GM18951 (cell line): Measurements from ENCODE around the gene NCKIPSD.
A peak's percentile ranks its signal among the peaks of the same experiment; 100 is the strongest.

Experiments
- POLR2A ChIP-seq: IDR thresholded peaks from 4 replicates; pipeline ENCODE4 v1.6.1; 2011; ENCODE audit warnings: mild to moderate bottlenecking; ENCODE audit not compliant: insufficient read length, insufficient read depth; ENCODE audit errors: extremely low read depth
- in situ Hi-C: fragments of 300-500 bp; cut with MboI; formaldehyde crosslinking; loops from one replicate; pipeline ENCODE4 v1.12.0; 2022; ENCODE audit warnings: low sequenced_read_pairs, mixed read lengths, inconsistent platforms; ENCODE audit not compliant: unreplicated experiment

The NCKIPSD gene

DNA sequence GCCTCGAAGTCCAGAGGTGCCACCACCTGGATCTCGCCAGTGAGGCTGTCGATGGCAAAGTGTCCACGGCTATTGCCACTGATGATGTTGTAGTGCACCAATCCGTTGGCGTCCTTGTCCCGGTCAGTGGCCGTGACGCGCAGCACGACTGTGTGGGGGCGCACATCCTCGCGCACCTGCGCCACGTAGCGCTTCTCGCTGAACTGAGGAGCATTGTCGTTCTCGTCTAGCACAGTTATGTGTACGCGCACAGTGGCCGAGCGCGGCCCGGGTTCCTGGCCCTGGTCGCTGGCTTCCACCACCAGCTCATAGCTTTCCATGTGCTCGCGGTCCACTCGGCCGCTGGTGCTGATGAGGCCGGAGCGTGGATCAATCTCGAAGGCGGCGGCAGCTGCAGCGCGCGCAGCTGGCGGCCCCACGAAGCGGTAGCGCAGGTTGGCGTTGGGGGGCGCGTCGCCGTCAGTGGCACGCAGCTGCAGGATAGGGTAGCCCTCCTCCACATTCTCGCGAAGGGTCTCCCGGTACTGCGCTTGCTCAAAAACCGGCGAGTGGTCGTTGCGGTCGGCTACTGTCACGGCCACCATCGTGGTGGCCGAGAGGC is 24.8 kb downstream of the NCKIPSD start:
- in situ Hi-C loops = no loop called here
- TF ChIP-seq POLR2A = no peak

DNA sequence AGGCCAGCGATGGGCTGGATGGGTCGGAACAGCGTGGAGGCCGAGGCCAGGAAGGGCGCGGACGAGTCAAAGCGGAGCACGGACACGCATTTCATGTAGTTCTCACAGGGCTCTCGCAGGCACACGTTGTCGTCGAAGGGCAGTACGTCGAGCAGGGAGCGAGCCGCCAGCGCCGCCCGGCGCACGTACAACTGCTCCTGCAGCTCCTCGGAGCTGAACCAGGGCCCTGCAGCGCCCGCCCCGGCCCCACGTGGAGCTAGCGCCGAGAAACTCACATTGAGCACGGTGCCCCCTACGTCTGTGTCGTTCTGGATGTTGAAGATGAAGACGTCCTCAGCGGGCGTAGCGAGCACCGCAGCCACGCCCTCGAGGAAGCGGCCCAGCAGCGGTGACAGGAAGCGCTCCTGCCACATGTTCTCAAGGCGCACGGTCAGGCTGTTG is 28.9 kb downstream of the NCKIPSD start:
- no peak for TF ChIP-seq POLR2A
- in situ Hi-C loops = no loop called here

DNA sequence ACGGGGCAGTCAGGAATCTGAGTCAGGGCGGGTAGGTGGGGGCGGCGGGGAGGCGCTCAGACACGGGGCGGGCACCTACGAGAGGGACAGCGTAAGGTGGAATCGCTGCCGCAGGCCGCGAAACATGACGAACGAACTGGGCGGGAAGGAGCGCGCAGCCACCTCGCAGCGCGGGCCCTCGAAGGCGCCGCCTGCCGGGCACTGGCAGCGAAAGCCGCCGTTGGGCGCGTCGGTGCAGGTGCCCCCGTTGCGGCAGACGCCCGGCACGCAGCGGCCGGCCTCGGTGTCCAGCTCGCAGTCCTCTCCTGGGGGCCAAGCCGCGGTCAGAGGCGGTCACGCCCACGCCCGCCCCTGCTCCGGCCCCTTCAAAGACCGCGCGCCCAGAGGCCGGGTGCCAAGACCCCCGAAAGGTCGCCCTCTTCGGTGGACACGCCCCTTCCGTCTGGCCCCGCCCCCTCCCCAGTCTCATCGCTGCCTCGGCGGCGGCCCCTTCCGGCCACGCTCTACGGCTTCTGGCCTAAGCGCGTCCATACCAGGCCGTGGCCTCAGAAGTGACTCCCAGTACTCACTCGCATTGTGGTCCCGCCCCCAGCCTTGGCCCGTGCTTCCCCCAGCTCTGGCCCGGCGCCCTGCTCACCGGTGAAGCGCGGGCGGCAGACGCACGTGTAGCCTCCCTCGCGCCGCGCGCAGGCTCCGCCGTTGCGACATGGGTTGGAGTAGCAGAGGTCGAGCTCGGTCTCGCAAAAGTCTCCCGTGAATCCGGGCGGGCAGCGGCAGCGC is 29.5 kb downstream of the NCKIPSD start:
- peak; percentile 32 for TF ChIP-seq POLR2A

DNA sequence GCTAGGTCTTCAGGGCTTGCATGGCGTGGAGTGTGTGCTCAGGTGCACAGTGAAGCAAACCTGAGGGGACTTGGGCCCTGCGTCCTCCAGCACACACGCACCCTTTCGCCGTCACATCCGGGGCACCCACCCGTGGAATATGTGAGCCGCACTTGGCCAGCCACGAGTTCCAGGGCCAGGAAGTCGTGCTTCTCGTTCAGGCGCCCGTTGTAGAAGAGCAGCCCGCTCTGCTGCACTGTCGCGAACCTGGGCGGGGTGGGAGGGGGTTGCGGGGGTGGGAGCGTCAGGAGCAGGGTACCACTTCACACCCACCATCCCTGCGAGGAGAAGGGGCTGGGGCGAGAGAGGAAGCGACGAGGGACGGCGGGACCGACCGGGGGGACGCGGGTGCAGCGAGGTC is 30.1 kb downstream of the NCKIPSD start:
- in situ Hi-C loops = no loop called here
- no peak for TF ChIP-seq POLR2A

More for the DNA sequence above, 29.5 kb downstream of the NCKIPSD start:
- in situ Hi-C loops = no loop called here

DNA sequence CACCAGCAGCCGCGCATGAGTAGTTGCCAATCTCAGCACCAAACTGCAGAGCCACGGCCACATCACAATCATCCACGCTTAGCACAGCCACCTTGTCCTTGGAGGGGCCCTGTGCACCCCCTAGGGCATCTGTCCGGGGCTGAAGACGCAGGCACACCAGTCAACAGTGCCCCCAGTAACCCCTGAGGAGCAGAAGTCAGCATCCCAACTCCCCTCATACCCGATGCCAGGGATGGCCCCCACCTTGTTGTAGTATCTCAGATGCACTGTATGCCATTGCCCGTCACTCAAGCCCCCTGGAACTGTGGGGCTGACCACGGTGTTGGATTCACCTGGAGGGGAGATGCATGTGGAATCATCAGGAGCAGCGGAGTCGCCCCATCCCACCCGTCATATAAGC is 30.7 kb downstream of the NCKIPSD start:
- TF ChIP-seq POLR2A = no peak
- in situ Hi-C loops = no loop called here

DNA sequence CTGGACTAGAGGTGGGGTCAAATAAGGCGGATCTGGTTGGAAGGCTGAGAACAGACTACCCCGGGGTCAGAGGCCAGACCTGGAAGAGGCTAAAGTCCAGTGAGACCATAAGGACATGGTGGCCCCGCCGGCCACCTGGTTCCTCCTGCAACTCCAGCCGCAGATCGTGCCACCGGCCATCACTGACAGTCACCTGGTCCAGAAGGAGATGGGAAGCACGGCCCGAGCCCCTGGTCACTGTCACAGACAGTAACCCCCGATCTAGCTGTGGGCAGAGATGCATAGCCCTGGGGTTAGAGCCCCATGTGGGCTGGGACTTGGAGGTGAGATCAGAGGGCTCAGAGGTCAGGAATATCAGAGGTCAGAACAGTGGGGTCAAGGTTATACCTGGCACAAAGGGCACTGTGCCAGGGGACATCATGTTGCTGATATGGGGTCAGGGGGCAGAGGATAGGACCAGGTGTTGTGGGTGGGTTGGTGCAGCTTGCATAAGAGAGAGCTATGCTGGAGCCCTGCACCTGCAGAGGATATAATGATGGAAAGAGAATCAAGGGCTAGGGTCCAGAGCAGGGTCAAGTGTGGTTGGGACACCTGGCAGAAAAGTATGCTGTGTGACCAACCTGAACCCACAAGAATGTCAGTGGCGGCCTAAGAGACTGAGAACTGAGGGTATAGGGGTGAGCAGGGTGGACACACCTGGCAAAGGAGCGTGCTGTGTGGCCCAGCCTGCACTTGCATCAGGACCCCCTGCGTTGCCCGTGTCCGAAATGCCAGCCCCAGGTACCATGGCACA is 32.6 kb downstream of the NCKIPSD start:
- in situ Hi-C loops = no loop called here
- no peak for TF ChIP-seq POLR2A

DNA sequence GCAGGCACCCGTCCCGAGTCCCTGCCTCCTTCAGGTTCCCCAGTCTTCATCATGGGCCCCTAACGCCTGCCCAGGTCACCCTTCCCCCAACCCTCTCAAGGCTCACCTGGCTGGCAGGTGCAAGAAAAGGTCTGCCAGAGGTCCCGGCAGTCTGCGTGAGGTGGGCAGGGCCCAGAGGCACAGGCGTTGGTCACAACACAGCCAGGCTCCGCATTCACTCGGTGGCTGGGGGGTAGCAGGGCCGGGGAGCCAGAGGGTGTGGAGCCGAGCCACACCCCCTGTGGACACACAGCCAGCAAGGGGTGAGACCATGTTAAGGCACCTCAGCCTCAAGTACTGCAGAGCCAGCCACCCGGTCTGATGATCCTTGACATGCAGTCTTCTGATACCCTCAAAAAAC is 33.9 kb downstream of the NCKIPSD start:
- no peak for TF ChIP-seq POLR2A
- in situ Hi-C loops = no loop called here

DNA sequence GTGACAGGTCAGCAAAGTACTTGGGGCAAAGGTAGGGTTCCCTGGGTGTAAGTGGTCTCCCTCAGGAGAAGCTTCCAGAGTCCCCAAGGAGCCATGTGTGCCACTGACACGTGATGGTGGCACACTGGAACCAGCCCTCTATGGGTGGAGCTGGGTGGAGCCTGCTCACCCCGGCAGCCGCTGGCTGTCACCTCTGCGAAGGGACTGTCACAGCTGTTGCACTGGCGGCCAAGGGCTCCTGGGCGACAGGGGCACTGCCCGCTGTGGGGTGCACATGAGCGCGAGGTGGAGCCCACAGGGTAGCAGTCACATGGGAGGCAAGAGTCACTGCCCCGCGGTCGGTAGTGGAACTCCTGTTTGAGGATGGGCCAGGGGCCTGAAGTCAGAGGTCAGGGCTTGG is 35.0 kb downstream of the NCKIPSD start:
- in situ Hi-C loops = no loop called here
- no peak for TF ChIP-seq POLR2A

DNA sequence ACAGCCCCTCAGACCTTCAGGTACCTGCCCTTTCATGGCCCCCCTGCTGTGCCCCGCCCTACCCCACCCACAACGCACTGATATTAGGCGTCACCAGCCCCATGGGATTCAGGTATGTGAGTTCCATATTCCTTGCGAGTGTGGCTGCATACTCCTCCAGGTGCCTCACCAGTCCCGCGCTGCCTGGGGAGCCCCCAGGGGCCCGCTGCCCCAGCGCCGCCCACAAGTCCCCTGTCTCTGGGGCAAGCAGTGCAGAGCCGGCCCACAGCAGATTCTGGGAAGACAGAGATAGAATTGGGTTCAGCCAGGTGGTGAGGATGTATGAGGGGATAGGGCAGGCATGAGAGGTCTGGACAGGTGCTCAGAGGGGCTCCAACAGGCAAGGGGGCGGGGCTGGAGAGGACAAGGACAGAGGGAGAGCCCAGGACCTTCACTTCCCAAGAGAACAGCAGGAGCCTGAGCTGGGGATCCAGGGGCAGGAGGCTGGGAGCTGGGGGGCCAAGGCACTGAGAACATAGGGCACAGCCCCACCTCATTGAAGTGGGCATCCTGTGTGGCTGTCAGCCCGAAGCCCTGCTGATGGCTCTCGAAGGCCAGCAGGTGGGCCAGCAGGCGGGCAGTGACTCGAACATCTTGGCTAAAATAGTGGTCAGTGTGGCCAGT is 37.4 kb downstream of the NCKIPSD start:
- in situ Hi-C loops = no loop called here
- no peak for TF ChIP-seq POLR2A

DNA sequence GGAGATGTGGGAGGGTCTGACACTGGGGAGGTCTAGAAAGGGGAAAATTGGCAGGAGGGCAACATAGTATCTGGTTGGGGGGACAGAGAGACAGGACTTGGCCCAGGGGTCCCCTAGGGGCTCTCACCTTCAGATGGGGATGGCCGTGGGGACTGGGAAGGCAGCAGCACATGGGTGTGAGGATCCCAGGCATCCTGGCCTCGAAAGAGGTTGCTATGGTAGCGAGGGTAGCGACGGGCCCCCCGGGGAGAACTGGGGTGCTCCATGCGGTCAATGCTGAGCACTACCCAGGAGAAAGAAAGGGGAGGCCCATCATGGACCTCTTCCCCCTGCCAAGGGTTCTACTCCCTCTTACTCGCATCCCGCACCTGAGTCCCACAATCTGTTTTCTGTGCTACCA is 38.0 kb downstream of the NCKIPSD start:
- no peak for TF ChIP-seq POLR2A
- in situ Hi-C loops = no loop called here

DNA sequence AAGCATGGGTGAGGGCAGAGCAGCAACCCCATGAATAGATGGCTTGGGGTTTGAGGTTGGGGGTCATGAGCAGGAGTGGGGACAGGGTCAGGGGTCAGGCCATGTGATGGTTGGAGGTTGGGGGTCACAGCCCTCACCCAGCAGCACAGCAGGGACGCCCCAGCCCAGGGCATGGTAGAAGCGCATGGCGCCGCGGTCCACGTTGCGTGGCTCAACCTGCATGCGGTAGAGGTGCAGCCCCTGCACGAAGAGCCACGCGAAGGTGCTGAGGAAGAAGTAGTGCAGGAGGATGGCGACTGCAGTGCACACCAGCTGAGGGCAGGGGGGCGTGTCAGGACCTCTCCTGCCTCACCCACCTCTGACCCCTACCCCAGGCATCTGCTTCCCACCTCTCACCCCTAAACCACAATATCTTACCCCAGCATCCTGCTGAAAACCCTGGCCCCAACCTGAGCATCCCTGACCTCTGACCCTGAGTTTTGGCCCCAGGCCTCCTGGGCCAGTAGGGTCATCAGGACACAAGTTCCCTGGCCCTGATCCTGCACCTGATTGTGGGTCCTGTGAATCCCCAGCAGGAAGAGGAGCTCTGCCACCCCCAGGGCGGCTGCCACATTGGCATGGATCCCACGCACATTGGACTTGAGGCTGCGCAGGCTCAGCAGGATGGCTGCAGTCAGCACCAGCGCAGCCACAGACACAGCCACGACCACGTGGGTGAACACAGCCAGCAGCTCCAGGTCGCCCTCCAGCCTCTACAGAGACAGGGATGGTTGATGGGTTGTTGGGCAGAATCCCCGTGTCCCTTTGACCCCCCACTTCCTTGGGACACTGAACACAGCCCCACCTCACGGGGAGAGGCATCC is 40.6 kb downstream of the NCKIPSD start:
- TF ChIP-seq POLR2A = no peak
- in situ Hi-C loops = no loop called here

DNA sequence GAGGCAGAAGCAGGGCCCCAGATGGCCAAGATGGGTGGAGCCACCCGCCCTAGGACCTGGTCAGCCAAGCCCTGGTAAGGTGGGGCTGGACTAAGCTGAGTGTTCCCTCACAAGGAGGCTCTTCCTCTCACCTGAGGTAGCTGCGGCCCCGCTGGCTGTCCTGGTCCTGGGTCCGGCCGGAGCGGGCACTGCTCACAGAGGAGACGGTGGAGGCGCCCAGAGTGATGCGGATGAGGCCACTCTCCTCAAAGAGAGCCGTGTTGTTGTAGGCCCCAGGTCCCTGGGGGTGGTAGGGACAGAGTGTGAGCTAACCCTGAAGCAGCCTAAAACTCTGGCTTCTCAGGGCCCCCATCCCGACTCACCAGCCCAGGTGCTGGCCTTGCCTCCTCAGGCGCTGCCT is 43.1 kb downstream of the NCKIPSD start:
- in situ Hi-C loops = no loop called here
- TF ChIP-seq POLR2A = no peak
